ENCODE measurements around the gene ADTRP.

GRCh38 chr6:11681357-11681756 is 97.2 kb downstream of the ADTRP start:
- no peak for TF ChIP-seq POLR2A (IDR thresholded peaks at IDR 0.05)
- TF ChIP-seq EP300 (IDR thresholded peaks at IDR 0.05): no peak

All from tibial nerve (tissue), 3 donors.